ENCODE results near the gene MRPL4.
A peak's percentile ranks its signal among the peaks of the same experiment; 100 is the strongest.
"Not testable (repeated sequence)": the region's sequence is repeated elsewhere in the genome, so short reads cannot be mapped to it uniquely, and the experiment has no call there.

Gene MRPL4

GRCh38 chr19:10230861-10231611 is 21.0 kb upstream of the MRPL4 start, which contains the start of gene S1PR2:
S1PR2 (minus strand) TSS chr19:10231331; CDS start chr19:10224905, 6,426 bp downstream.
- peak; percentile 90 for DNase-seq

GRCh38 chr19:10231612-10232228 is 20.3 kb upstream of the MRPL4 start:
- DNase-seq = no peak

- DNase-seq = no peak
These were observed 18.1 kb upstream of the MRPL4 start for GRCh38 chr19:10233946-10234345.

- DNase-seq = no peak
These were observed 17.0 kb upstream of the MRPL4 start for GRCh38 chr19:10235003-10235402.

GRCh38 chr19:10235409-10235808 is 16.6 kb upstream of the MRPL4 start:
- not testable (repeated sequence) for DNase-seq

GRCh38 chr19:10237702-10238101 is 14.3 kb upstream of the MRPL4 start:
- no peak for DNase-seq

- DNase-seq = peak; percentile 73
These were observed 13.7 kb upstream of the MRPL4 start for GRCh38 chr19:10238172-10238783.

- not testable (repeated sequence) for DNase-seq
These were observed 10.1 kb upstream of the MRPL4 start for GRCh38 chr19:10241826-10242449.

GRCh38 chr19:10243606-10244005 is 8.4 kb upstream of the MRPL4 start:
- no peak for DNase-seq

GRCh38 chr19:10245189-10245939 is 6.7 kb upstream of the MRPL4 start:
- no peak for DNase-seq

- no peak for DNase-seq
These were observed 5.5 kb upstream of the MRPL4 start for GRCh38 chr19:10246511-10246910.

- DNase-seq = no peak
These were observed 693 bp downstream of the MRPL4 start for GRCh38 chr19:10252707-10253106.

GRCh38 chr19:10254244-10254643 is 2.2 kb downstream of the MRPL4 start:
- DNase-seq = no peak

GRCh38 chr19:10255358-10255757 is 3.3 kb downstream of the MRPL4 start:
- no peak for DNase-seq

- DNase-seq = no peak
These were observed 4.5 kb downstream of the MRPL4 start for GRCh38 chr19:10256551-10256950.

GRCh38 chr19:10256970-10257615 is 5.1 kb downstream of the MRPL4 start:
- no peak for DNase-seq

- no peak for DNase-seq
These were observed 6.2 kb downstream of the MRPL4 start for GRCh38 chr19:10258080-10258710.

- DNase-seq = peak; percentile 96
These were observed 7.3 kb downstream of the MRPL4 start for GRCh38 chr19:10259162-10259905.

GRCh38 chr19:10260141-10260584 is 8.1 kb downstream of the MRPL4 start:
- no peak for DNase-seq

GRCh38 chr19:10262771-10263170 is 10.8 kb downstream of the MRPL4 start:
- no peak for DNase-seq

- no peak for DNase-seq
These were observed 14.7 kb downstream of the MRPL4 start for GRCh38 chr19:10266706-10267105.

Data from eye (tissue), 1 donor.